HepG2 (cell line): Measurements from ENCODE around the gene LAG3. TPM values are rescaled to one million over a fixed set of nuclear protein-coding genes. Genes with fewer than 3 reads are reported as not detected.
A peak's percentile ranks its signal among the peaks of the same experiment; 100 is the strongest.

Source experiments
- AHDC1 ChIP-seq: sonication (generic); formaldehyde crosslinking; IDR thresholded peaks from 2 replicates; pipeline ENCODE4 v1.5.1; 2020; ENCODE audit warnings: mild to moderate bottlenecking, missing genetic modification reagents, borderline replicate concordance
- AHR ChIP-seq: IDR thresholded peaks from 2 replicates; pipeline ENCODE4 v1.6.1; 2018; ENCODE audit warnings: missing genetic modification reagents, missing compliant biosample characterization
- ATM ChIP-seq: fragments of 450-650 bp; IDR thresholded peaks from 2 replicates; pipeline ENCODE4 v1.7.1; 2017; ENCODE audit warnings: mild to moderate bottlenecking, borderline replicate concordance
- HNF1A ChIP-seq, 2 experiments: sonication (generic) in 1 of 2; formaldehyde crosslinking in 1 of 2; IDR thresholded peaks; 2 replicates each; pipeline versions ENCODE4 v1.4.0 to v1.6.1; 2016 to 2020; ENCODE audit warnings: borderline replicate concordance in 1 of 2, low read depth in 1 of 2, mild to moderate bottlenecking in 1 of 2, missing genetic modification reagents in 1 of 2
- KDM1A ChIP-seq: IDR thresholded peaks from 2 replicates; pipeline ENCODE4 v1.6.1; 2016; ENCODE audit warnings: missing compliant biosample characterization
- LRRFIP1 ChIP-seq: sonication (generic); formaldehyde crosslinking; conservative IDR thresholded peaks from 2 replicates; pipeline ENCODE4 v1.4.0; 2020; ENCODE audit warnings: missing genetic modification reagents
- NR2F2 ChIP-seq: IDR thresholded peaks from 2 replicates; pipeline ENCODE4 v1.6.1; 2012; ENCODE audit warnings: low read depth, inconsistent platforms, borderline replicate concordance
- ZBTB34 ChIP-seq: sonication (generic); formaldehyde crosslinking; IDR thresholded peaks from 2 replicates; pipeline ENCODE4 v1.8.0; 2022; ENCODE audit warnings: mild to moderate bottlenecking, missing genetic modification reagents
- ZNF33B ChIP-seq: sonication (generic); formaldehyde crosslinking; IDR thresholded peaks from 2 replicates; pipeline ENCODE4 v1.5.1; 2020; ENCODE audit warnings: mild to moderate bottlenecking, missing genetic modification reagents
- ZNF747 ChIP-seq: sonication (generic); formaldehyde crosslinking; IDR thresholded peaks from 2 replicates; pipeline ENCODE4 v1.8.1; 2023; ENCODE audit warnings: missing genetic modification reagents, mild to moderate bottlenecking, borderline replicate concordance
- ZNF784 ChIP-seq: sonication (generic); formaldehyde crosslinking; IDR thresholded peaks from 2 replicates; pipeline ENCODE4 v1.5.1; 2020; ENCODE audit warnings: missing genetic modification reagents, mild to moderate bottlenecking, borderline replicate concordance
- ZNF878 ChIP-seq: sonication (generic); formaldehyde crosslinking; IDR thresholded peaks from 2 replicates; pipeline ENCODE4 v1.8.1; 2023; ENCODE audit warnings: mild to moderate bottlenecking, missing genetic modification reagents, moderate library complexity
- polyA plus RNA-seq, 8 experiments: library from polyadenylated mRNA; depleted of rRNA in 3 of 8; stranded (reverse) in 7 of 8; unstranded in 1 of 8; fragments of >200 nt; fragmentation: Illumina TruSeq in 4 of 8; extraction: Trizol in 4 of 8; gene quantifications; 2 replicates each; pipeline versions ENCODE4 v1.2.1 to v1.2.3, GENCODE V29; 2011 to 2016; ENCODE audit warnings: low read depth in 4 of 8, missing spikeins in 1 of 8, mixed read lengths in 1 of 8; ENCODE audit not compliant: insufficient read depth in 1 of 8
- total RNA-seq, 5 experiments: library from RNA; depleted of rRNA; stranded (reverse); fragments of >200 nt; fragmentation: Illumina TruSeq; extraction: Trizol; gene quantifications; 2 replicates each; pipeline ENCODE4 v1.2.3, GENCODE V29; 2016; ENCODE audit warnings: low read depth in 1 of 5

The LAG3 gene
- total and polyA plus RNA-seq, 2 of the 13 experiments (the other 11 are each of a cell fraction or from before 2014, with no cell fraction given) = 0.11 to 0.26 TPM

GRCh38 chr12:6723607-6724408, 48.5 kb upstream of the LAG3 start, which contains the start of gene COPS7A (continued):
- TF ChIP-seq HNF1A (IDR thresholded peaks at IDR 0.05; ENCODE audit: low read depth) (no peak), HNF1A (CRISPR knock-in tag; IDR thresholded peaks at IDR 0.05; ENCODE audit: borderline replicate concordance) (peak; percentile 74; the same call in 1 of the 2 replicates), ZNF33B (CRISPR knock-in tag) (peak; percentile 90; the same call in 1 of the 2 replicates), ZNF747 (CRISPR knock-in tag) (peak; percentile 85; the same call in 1 of the 2 replicates), ATM (no peak), KDM1A (CRISPR knock-in tag) (peak; percentile 47; the same call in 1 of the 2 replicates), ZBTB34 (CRISPR knock-in tag) (0 out of 2 replicates have a peak, but pooled peaks have one; percentile 45), ZNF784 (CRISPR knock-in tag) (peak; percentile 77), NR2F2 (0 out of 2 replicates have a peak, but pooled peaks have one; percentile 15), LRRFIP1 (CRISPR knock-in tag) (peak; percentile 76; the same call in 1 of the 2 replicates), AHDC1 (no peak), AHR (0 out of 2 replicates have a peak, but pooled peaks have one; percentile 68), ZNF878 (CRISPR knock-in tag) (peak; percentile 91)
